ENCODE measurements around the gene CLDN5.
A peak's percentile ranks its signal among the peaks of the same experiment; 100 is the strongest.

CLDN5 gene

GRCh38 chr22:19526702-19527111 lies 2.5 kb upstream of the CLDN5 start:
- TF ChIP-seq, protein P1, sequence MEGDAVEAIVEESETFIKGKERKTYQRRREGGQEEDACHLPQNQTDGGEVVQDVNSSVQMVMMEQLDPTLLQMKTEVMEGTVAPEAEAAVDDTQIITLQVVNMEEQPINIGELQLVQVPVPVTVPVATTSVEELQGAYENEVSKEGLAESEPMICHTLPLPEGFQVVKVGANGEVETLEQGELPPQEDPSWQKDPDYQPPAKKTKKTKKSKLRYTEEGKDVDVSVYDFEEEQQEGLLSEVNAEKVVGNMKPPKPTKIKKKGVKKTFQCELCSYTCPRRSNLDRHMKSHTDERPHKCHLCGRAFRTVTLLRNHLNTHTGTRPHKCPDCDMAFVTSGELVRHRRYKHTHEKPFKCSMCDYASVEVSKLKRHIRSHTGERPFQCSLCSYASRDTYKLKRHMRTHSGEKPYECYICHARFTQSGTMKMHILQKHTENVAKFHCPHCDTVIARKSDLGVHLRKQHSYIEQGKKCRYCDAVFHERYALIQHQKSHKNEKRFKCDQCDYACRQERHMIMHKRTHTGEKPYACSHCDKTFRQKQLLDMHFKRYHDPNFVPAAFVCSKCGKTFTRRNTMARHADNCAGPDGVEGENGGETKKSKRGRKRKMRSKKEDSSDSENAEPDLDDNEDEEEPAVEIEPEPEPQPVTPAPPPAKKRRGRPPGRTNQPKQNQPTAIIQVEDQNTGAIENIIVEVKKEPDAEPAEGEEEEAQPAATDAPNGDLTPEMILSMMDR (IDR thresholded peaks at IDR 0.05; ENCODE audit: unreplicated experiment in 3 of 3) = no peak
- peaks cover 10% of the 10 kb centered on the region for H3K4me1 Mint-ChIP-seq

DNA sequence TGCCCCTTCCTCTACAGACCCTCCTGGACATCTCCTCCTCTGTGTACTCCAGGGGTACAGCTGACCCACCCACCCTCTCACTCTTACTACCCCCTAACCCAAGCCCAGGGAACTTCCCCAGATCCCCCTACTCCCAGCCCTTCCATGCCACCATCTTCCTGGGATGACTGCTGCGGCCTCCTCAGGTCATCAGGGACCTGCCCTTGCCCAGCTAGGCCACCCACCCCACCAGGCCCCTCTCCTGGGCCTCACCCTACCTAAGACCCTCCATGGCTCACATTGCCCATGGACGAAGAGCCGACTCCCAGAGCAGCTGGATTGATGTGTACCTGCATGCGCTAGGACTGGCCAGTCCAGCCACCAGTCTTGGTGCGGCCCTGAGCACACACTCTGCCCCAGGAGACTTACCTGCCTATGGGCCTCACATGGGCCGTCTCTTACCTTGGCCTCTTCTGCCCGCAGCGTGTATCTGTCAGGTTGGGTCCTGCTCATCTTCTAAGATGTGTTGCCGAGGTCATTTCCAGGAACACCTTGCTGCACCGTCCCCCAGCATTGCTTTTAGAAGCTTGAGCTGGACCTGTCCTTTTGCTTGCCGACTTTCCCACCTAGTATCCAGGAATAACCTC lies 2.0 kb upstream of the CLDN5 start:
- H3K9me3 Mint-ChIP-seq = no peaks in the 10 kb centered on the region

More at GRCh38 chr22:19526702-19527111, 2.5 kb upstream of the CLDN5 start:
- Mint-ChIP-seq H3K36me3 (ENCODE audit: low read depth) (no peaks in the 10 kb centered on the region), H3K9me3 (no peaks in the 10 kb centered on the region), H3K4me3 (peak overlapping the region; percentile 32 to 53 (median 47)), H3K27me3 (ENCODE audit: low read depth) (peaks cover 48% of the 10 kb centered on the region), H3K27ac (peak overlapping the region in 1 of 3 experiments; percentile 69)

DNA sequence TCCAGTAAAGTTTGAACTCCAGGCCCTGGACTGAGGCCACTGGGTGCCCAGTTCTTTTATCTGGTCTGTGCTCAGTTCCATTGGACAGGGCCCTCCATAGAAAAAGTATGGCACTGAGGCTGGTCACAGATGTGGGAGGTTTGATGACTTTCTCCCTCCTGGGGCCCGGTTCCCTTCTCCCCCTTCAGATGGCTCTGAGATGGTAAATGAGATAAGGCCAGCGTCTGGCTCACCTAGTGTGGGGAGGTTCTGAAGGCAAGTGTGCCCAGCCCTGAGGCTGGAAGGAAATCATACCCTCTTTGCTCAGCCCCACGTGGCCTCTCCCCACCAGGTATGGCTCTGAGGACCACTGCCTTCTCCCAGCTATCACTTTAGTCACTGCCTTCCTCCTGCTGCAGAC lies 1.5 kb upstream of the CLDN5 start:
- H3K4me3 Mint-ChIP-seq = peak overlapping the region; percentile 30 to 53 (median 47)
- TF ChIP-seq, protein P1 (IDR thresholded peaks at IDR 0.05; ENCODE audit: unreplicated experiment in 3 of 3) = no peak
- H3K36me3 Mint-ChIP-seq (ENCODE audit: low read depth) = no peaks in the 10 kb centered on the region
- H3K27me3 Mint-ChIP-seq (ENCODE audit: low read depth) = peaks cover 49% of the 10 kb centered on the region
- peak overlapping the region in 1 of 3 experiments; percentile 13 for H3K27ac Mint-ChIP-seq
- H3K4me1 Mint-ChIP-seq = peaks cover 10% of the 10 kb centered on the region
- no peaks in the 10 kb centered on the region for H3K9me3 Mint-ChIP-seq

More for the DNA sequence above, 2.0 kb upstream of the CLDN5 start:
- peak overlapping the region in 1 of 3 experiments; percentile 9 for H3K27ac Mint-ChIP-seq
- H3K4me3 Mint-ChIP-seq = peak overlapping the region; percentile 32 to 53 (median 47)
- H3K36me3 Mint-ChIP-seq (ENCODE audit: low read depth) = no peaks in the 10 kb centered on the region
- peaks cover 10% of the 10 kb centered on the region for H3K4me1 Mint-ChIP-seq
- TF ChIP-seq, protein P1 (IDR thresholded peaks at IDR 0.05; ENCODE audit: unreplicated experiment in 3 of 3) = no peak
- peaks cover 49% of the 10 kb centered on the region for H3K27me3 Mint-ChIP-seq (ENCODE audit: low read depth)

- Mint-ChIP-seq H3K4me1 (peaks cover 10% of the 10 kb centered on the region), H3K36me3 (ENCODE audit: low read depth) (no peaks in the 10 kb centered on the region), H3K27ac (peak overlapping the region in 1 of 3 experiments; percentile 73), H3K27me3 (ENCODE audit: low read depth) (peaks cover 49% of the 10 kb centered on the region), H3K4me3 (peak overlapping the region; percentile 66 to 85 (median 80)), H3K9me3 (no peaks in the 10 kb centered on the region)
- TF ChIP-seq, protein P1 (IDR thresholded peaks at IDR 0.05; ENCODE audit: unreplicated experiment in 3 of 3) = no peak
These were observed 978 bp upstream of the CLDN5 start for GRCh38 chr22:19525116-19525660.

DNA sequence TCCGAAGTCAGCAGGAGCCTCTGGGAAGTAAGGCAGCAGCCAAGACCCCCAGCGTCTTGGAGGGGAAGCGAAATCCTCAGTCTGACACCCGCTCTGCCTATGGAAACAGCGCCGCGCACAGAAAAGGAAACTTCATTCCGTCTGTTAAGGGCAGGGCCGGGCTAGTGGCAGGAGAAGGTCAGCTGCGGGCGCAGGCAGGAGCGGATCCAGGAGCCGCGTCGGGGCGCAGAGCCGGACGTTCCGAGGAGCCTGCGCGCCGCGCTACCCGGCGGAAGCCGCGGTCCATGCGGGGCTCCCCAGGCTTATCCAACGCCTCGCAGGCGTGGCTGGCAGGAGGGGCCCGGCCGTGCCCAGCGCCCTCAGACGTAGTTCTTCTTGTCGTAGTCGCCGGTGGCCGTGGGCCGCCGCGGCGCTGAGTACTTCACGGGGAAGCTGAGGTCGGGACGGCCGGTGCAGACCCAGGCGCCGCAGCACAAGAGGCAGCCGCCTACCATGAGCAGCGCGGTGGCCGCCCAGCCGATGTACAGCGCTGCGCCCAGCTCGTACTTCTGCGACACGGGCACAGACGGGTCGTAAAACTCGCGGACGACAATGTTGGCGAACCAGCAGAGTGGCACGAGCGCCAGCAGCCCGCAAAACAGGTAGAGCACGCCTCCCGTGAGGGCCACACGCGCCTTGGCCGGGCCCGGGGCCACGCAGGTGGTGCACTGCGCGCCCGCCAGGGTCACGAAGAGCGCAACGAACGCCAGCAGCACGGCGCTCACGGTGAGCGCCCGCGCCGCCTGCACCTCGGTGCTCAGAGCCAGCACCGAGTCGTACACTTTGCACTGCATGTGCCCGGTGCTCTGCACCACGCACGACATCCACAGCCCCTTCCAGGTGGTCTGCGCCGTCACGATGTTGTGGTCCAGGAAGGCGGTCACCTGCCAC lies 705 bp downstream of the CLDN5 start:
- peak overlapping the region; percentile 82 to 85 (median 84) for H3K4me3 Mint-ChIP-seq
- no peaks in the 10 kb centered on the region for H3K36me3 Mint-ChIP-seq (ENCODE audit: low read depth)
- H3K4me1 Mint-ChIP-seq = peaks cover 14% of the 10 kb centered on the region
- H3K27ac Mint-ChIP-seq = peak overlapping the region in 1 of 3 experiments; percentile 83
- peaks cover 49% of the 10 kb centered on the region for H3K27me3 Mint-ChIP-seq (ENCODE audit: low read depth)
- H3K9me3 Mint-ChIP-seq = no peaks in the 10 kb centered on the region
- TF ChIP-seq, protein P1 (IDR thresholded peaks at IDR 0.05; ENCODE audit: unreplicated experiment in 3 of 3) = no peak
